Astrocyte of the spinal cord (primary cell): ENCODE data around the gene ADAMTS12.

ENCODE experiments used
- DNase-seq: peaks from one replicate; pipeline ENCODE4 v3.0.0; 2011; ENCODE audit warnings: low read depth, low spot score
- H3K4me3 ChIP-seq: 2 replicates; pipeline ENCODE4 v1.5.1; 2011; ENCODE audit warnings: low read depth, mild to moderate bottlenecking, low read length, moderate library complexity
- in situ Hi-C: cut with HindIII; loops from 2 replicates; pipeline ENCODE4 v1.10.0; 2017; ENCODE audit warnings: low sequenced_read_pairs
- TF ChIP-seq, protein P1 (sequence below): IDR thresholded peaks from 2 replicates; pipeline ENCODE4 v1.5.1; 2012; ENCODE audit warnings: low read depth, mild to moderate bottlenecking, low read length, inconsistent platforms

ADAMTS12 gene

DNA sequence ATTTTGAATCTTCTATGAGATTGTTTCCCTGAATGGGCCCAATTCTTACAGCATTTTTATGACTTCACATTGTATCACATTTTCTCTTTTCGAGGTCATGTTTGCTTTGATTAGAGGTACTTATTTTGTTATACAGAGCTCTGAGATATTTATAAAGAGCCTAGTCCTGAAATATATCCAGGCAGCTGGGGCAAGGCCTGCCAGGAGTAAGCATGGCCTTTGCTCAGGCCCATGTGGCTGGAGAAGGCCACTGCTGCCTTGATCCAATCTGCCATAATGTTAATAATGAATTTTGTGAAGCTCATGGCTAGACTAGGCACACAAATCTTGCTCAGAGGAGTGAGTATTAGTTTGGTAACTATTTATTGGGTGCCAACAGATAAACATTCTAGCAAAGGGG is 355.0 kb downstream of the ADAMTS12 start:
- no peak overlapping the region for H3K4me3 ChIP-seq
- DNase-seq, result no peak
- TF ChIP-seq, protein P1, sequence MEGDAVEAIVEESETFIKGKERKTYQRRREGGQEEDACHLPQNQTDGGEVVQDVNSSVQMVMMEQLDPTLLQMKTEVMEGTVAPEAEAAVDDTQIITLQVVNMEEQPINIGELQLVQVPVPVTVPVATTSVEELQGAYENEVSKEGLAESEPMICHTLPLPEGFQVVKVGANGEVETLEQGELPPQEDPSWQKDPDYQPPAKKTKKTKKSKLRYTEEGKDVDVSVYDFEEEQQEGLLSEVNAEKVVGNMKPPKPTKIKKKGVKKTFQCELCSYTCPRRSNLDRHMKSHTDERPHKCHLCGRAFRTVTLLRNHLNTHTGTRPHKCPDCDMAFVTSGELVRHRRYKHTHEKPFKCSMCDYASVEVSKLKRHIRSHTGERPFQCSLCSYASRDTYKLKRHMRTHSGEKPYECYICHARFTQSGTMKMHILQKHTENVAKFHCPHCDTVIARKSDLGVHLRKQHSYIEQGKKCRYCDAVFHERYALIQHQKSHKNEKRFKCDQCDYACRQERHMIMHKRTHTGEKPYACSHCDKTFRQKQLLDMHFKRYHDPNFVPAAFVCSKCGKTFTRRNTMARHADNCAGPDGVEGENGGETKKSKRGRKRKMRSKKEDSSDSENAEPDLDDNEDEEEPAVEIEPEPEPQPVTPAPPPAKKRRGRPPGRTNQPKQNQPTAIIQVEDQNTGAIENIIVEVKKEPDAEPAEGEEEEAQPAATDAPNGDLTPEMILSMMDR, result no peak
- in situ Hi-C loops, result no loop called here

DNA sequence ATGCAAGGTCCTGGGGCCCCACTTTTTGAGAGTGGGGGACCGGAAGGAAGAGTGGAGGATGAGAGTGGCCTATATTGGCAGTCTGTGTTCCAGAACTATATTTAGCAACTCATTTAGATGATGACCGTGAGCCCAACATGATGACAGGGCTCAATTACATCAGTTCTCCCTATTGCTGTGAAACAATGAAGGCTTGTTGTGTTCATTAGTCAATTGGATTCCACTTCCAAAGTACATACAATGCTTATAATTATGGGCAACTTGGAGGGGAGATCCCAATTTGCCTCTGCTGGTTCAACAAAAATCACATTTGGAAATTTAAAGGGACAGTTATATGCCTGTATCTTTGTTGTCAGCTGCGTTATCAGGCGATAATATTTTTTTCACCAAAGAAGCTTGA is 360.0 kb downstream of the ADAMTS12 start:
- TF ChIP-seq, protein P1, result no peak
- H3K4me3 ChIP-seq, result no peak overlapping the region
- in situ Hi-C loops, result no loop called here
- DNase-seq, result no peak

DNA sequence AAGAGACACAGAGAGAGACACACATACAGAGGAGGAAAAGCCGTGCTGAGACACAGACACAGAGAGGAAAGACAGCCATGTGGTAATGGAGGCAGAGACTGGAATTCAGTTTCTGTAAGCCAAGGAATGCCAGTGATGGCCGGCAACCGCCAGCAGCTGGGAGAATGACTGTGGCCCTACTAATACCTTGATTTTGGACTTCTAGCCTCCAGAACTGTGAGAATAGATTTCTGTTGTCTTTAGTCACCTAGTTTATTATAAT is 360.8 kb downstream of the ADAMTS12 start:
- in situ Hi-C loops, result no loop called here
- no peak for DNase-seq
- TF ChIP-seq, protein P1, result no peak
- no peak overlapping the region for H3K4me3 ChIP-seq

DNA sequence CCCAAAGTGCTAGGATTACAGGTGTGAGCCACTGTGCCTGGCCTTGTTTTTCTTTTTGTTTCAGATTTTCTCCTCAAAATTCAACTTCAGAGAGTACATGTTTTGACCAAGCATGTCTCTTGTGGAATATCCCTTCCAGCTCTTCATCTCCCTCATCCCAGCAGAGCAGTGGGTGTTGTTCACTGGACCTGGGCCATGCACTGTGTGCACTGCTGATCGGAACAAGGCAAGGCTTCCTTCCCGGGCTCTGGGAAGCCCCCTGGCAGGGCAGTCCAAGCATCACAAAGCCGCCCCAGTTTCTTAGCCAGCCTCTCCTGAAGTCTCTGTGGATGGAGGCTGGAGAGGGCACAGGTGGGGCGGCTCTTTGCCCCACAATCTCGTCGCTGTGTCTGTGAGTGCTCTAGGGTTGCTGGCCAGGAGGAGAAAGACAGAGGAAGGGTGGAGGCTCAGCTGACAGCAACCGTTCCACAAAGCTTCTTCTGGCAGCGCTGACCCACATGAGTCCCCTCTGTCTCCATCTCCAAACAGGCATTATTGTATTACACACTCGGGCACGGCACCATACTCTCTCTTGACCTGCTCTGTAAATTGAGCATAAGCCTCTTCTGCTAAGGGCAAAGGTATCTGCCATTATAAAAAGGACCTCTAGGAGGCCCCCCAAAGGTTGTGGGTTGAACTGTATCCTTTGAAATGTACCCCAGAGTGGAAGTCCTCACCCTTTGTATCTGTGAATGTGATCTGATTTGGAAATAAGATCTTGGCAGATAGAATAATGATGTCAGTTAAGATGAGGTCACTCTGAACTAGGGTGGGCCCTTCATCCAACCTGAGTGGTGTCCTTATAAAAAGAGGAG is 361.4 kb downstream of the ADAMTS12 start:
- no peak for DNase-seq
- H3K4me3 ChIP-seq, result no peak overlapping the region
- TF ChIP-seq, protein P1, result no peak
- in situ Hi-C loops, result no loop called here

DNA sequence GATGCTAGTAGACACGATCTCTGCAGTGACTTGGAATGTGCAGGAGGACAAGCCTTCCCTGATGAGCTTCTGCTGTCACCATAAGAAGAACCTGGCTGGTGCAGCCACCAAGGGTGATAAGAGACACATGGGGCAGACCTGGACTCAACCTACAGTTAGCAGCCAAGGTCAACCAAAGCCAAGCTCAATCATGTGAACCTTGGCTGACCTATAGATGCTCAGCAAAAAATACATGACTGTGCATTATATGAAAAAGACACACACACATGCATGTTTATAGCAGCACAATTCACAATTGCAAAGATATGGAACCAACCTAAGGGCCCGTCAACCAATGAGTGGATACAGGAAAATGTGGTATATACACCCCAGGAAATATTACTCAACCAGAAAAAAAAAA is 364.1 kb downstream of the ADAMTS12 start:
- TF ChIP-seq, protein P1, result no peak

DNA sequence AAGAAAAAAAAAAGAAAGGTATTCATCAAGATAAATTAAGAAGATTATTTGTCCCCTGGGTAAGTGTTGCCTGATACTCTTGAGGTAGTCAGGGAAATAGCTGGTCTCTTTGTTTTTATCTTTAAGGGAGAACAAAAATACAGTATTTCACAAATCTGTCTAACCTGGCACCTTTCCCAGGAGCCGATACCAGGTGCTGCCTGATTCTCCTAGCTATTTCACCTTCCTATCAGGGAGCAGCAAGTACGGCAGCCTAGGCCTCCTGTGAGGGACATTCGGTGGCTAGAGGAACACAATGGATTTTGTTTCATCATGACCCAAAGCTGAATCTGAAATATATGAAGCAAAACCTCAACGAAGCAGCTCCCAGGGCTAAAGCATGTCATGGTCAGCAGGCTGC is 365.0 kb downstream of the ADAMTS12 start:
- no peak overlapping the region for H3K4me3 ChIP-seq
- in situ Hi-C loops, result no loop called here
- TF ChIP-seq, protein P1, result no peak
- no peak for DNase-seq

More for the DNA sequence above, 364.1 kb downstream of the ADAMTS12 start:
- in situ Hi-C loops, result no loop called here
- H3K4me3 ChIP-seq, result no peak overlapping the region
- DNase-seq, result no peak
